LoVo (cell line): Measurements from ENCODE around the gene IL1R2.

ENCODE experiments used
- DNase-seq: peaks from one replicate; pipeline ENCODE4 v3.0.0-alpha.2; 2016; ENCODE audit warnings: low spot score

The IL1R2 gene

GRCh38 chr2:102022884-102023539 is 31.3 kb downstream of the IL1R2 start:
- DNase-seq: no peak

GRCh38 chr2:102024410-102024809 is 32.6 kb downstream of the IL1R2 start:
- DNase-seq: no peak

GRCh38 chr2:102025016-102025501 is 33.3 kb downstream of the IL1R2 start:
- DNase-seq: no peak

GRCh38 chr2:102025583-102026267 is 34.0 kb downstream of the IL1R2 start:
- no peak for DNase-seq

GRCh38 chr2:102027036-102027980 is 35.5 kb downstream of the IL1R2 start:
- no peak for DNase-seq

- no peak for DNase-seq
Measured at GRCh38 chr2:102028470-102028869, 36.7 kb downstream of the IL1R2 start.

GRCh38 chr2:102029405-102029804 is 37.6 kb downstream of the IL1R2 start:
- DNase-seq: no peak

- no peak for DNase-seq
Measured at GRCh38 chr2:102029952-102030351, 38.2 kb downstream of the IL1R2 start.

GRCh38 chr2:102030502-102030854 is 38.7 kb downstream of the IL1R2 start:
- no peak for DNase-seq

- DNase-seq: no peak
Measured at GRCh38 chr2:102030855-102031527, 39.2 kb downstream of the IL1R2 start.

- no peak for DNase-seq
Measured at GRCh38 chr2:102032368-102033030, 40.7 kb downstream of the IL1R2 start.

GRCh38 chr2:102033031-102033749 is 41.4 kb downstream of the IL1R2 start:
- DNase-seq: peak; percentile 38

- no peak for DNase-seq
Measured at GRCh38 chr2:102033750-102034682, 42.3 kb downstream of the IL1R2 start.

GRCh38 chr2:102034683-102035548 is 43.2 kb downstream of the IL1R2 start:
- no peak for DNase-seq

- no peak for DNase-seq
Measured at GRCh38 chr2:102037681-102038080, 45.9 kb downstream of the IL1R2 start.

- DNase-seq: no peak
Measured at GRCh38 chr2:102040229-102040628, 48.5 kb downstream of the IL1R2 start.

GRCh38 chr2:102041351-102041750 is 49.6 kb downstream of the IL1R2 start:
- no peak for DNase-seq

- DNase-seq: no peak
Measured at GRCh38 chr2:102042196-102043081, 50.7 kb downstream of the IL1R2 start.
